ENCODE results near the gene IL20RA.
"Not testable (repeated sequence)": the region's sequence is repeated elsewhere in the genome, so short reads cannot be mapped to it uniquely, and the experiment has no call there.

The IL20RA gene, protein sequence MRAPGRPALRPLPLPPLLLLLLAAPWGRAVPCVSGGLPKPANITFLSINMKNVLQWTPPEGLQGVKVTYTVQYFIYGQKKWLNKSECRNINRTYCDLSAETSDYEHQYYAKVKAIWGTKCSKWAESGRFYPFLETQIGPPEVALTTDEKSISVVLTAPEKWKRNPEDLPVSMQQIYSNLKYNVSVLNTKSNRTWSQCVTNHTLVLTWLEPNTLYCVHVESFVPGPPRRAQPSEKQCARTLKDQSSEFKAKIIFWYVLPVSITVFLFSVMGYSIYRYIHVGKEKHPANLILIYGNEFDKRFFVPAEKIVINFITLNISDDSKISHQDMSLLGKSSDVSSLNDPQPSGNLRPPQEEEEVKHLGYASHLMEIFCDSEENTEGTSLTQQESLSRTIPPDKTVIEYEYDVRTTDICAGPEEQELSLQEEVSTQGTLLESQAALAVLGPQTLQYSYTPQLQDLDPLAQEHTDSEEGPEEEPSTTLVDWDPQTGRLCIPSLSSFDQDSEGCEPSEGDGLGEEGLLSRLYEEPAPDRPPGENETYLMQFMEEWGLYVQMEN

GRCh38 chr6:137044366-137045221 is at the start of gene IL20RA:
Gene IL20RA, minus strand, starts transcription at chr6:137044965. Its CDS starts 237 bp downstream, at chr6:137044728.
- no peak for TF ChIP-seq ZNF274 (IDR thresholded peaks at IDR 0.05; ENCODE audit: low read depth, low read length)
- peak within 1 kb of the TSS; percentile 75 for H3K4me3 ChIP-seq (ENCODE audit: low read length)

DNA sequence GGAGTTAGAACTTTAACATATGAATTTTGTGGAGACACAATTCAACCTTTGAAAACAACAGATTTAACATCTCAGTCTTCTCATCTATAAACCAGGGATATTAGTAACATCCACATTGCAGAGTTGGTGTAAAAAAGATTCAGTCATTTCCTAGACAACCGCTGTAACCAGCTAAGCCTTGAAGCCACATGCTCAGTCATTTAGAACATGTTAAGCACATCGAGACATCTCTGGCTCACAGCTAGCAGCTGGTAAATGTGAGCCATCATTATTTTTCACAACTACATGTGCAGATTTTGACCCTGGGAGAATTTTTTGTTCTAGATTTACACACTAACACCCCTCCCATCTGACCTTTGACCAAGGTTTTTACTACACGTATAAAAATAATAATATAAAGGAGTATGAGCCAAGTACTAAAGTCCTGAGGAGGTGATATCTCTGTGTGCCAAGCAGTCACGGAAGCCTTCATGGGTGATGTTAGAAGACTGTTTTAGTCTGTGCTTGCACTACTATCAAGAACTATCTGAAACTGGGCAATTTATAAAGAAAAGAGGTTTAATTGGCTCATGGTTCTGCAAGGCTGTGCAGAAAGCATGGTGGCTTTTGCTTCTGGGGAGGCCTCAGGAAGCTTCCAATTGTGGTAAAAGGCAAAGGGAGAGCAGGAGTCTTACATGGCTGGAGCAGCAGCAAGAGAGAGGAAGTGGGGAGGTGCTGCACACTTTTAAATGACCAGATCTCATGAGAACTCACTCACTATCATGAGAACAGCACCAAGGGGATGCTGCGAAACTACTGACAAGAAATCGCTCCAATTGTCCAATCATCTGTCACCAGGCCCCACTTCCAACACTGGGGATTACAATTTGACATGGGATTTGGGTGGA is 48.7 kb upstream of the IL20RA start:
- TF ChIP-seq ZNF274 (IDR thresholded peaks at IDR 0.05; ENCODE audit: low read depth, low read length): no peak
- H3K4me3 ChIP-seq (ENCODE audit: low read length): no peak overlapping the region

GRCh38 chr6:137092018-137092417 is 47.3 kb upstream of the IL20RA start:
- TF ChIP-seq ZNF274 (IDR thresholded peaks at IDR 0.05; ENCODE audit: low read depth, low read length): no peak
- no peak overlapping the region for H3K4me3 ChIP-seq (ENCODE audit: low read length)

DNA sequence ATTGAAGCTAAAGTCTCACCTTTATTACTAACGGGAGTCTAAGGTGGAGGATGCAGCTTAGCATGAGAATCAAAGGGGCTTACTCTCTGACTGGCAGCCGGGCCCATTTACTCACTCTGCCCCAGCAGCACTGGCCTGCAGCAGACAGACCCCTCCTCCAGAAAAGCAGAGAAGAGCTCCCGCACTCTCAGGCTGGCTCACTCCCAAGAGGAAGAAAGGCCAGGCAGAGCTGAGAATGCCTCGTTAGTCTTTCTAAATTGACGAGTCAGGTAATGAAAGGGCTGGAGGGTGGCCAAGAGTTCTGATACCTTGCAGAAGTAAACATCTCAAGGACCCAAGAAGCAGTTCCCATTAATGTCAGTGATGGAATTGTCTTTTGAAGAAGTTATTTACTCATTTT is 44.5 kb upstream of the IL20RA start:
- H3K4me3 ChIP-seq (ENCODE audit: low read length): no peak overlapping the region
- no peak for TF ChIP-seq ZNF274 (IDR thresholded peaks at IDR 0.05; ENCODE audit: low read depth, low read length)

DNA sequence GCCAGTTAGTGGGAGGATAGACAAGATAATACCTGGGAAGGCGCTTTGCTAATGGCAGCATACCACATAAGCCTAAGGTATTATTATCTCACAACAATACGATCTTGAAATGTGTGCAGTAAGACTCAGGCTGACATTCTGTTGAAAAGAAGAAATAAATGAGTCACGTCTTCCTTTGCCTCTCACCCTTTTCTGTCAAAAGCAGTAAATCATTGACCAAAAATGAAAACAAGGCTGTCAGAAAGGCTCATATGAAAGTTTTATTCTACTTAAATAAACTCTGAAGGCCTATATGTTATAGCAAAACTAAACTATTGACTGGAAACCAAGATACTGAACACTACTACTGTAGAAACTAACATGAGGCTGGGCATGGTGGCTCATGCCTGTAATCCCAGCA is 43.1 kb upstream of the IL20RA start:
- no peak overlapping the region for H3K4me3 ChIP-seq (ENCODE audit: low read length)
- no peak for TF ChIP-seq ZNF274 (IDR thresholded peaks at IDR 0.05; ENCODE audit: low read depth, low read length)

DNA sequence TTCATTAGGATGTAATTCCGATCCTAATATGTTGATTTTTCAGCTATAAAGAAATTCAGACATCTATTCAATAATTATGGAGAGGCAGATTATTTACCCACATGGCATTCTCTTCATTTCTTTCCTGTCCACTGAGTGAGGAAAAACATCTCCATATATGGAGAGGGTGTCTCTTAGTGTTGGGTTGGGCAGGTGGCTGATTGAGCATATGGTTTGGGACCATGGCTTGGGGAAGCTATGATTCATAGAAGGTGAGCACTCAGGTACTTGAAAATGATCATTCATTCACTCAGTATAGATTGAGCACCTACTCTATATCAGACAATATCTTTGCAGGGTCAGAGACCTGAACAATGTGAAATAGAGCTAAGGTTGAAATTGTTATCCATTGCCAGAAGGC is 41.3 kb upstream of the IL20RA start:
- H3K4me3 ChIP-seq (ENCODE audit: low read length): no peak overlapping the region
- TF ChIP-seq ZNF274 (IDR thresholded peaks at IDR 0.05; ENCODE audit: low read depth, low read length): no peak

- no peak for TF ChIP-seq ZNF274 (IDR thresholded peaks at IDR 0.05; ENCODE audit: low read depth, low read length)
- no peak overlapping the region for H3K4me3 ChIP-seq (ENCODE audit: low read length)
Measured at GRCh38 chr6:137084865-137085617, 40.3 kb upstream of the IL20RA start.

DNA sequence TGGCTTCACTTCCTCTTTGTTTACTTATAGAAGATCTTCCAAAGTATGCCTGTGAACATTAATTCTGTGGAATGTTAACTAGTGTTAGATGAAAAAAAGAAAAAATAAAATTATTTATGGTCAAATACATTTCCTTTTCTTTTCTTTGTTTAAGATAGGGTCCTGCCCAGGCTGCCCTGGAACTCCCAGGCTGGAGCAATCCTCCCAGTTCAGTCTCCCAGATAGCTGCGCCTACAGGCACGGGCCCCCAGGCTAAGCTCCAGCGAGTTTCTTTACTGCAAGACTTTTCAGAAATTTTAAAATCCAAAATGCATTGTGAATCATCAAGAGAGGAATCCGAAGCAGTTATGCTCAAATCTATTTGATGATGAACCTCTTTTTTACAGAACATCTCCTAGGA is 39.3 kb upstream of the IL20RA start:
- TF ChIP-seq ZNF274 (IDR thresholded peaks at IDR 0.05; ENCODE audit: low read depth, low read length): no peak
- H3K4me3 ChIP-seq (ENCODE audit: low read length): no peak overlapping the region

DNA sequence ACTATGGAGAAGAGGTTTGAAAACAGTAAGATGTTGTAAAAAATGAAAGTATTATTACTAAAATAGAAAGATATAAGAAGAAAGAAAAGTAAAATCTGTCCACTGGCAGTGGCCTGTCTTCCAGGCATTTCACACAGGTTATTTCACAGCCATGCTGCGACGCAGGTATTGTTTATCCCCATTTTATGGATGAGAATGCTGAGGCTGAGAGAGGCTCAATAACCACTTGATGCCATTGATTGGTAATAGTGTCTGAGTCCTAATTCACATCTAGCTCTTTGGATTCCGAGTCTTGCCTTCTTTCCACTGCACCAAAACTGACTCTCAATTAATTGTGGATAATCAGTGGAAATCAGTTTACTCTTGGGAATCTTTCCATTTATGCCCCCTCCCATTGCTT is 37.2 kb upstream of the IL20RA start:
- H3K4me3 ChIP-seq (ENCODE audit: low read length): no peak overlapping the region
- TF ChIP-seq ZNF274 (IDR thresholded peaks at IDR 0.05; ENCODE audit: low read depth, low read length): no peak

DNA sequence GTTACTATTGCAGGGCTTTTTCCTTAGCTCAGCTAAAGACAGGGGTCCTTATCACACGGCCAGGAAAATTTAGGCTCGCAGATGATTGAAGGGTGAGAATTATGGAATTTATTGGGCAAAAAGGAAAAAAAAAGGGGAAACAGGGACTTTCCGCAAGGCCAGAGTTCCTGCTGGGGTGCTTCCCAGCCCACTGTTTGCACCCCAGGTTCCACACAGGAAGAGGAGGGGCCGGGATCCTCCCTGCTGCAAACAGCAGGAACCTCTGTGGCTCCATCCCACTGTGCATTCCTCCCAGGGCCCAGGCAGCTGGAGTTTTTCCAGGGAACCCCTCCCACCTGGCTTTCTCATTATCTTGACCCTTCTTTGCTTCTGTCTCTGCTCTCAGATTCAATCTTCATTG is 35.9 kb upstream of the IL20RA start:
- no peak overlapping the region for H3K4me3 ChIP-seq (ENCODE audit: low read length)
- TF ChIP-seq ZNF274 (IDR thresholded peaks at IDR 0.05; ENCODE audit: low read depth, low read length): no peak

DNA sequence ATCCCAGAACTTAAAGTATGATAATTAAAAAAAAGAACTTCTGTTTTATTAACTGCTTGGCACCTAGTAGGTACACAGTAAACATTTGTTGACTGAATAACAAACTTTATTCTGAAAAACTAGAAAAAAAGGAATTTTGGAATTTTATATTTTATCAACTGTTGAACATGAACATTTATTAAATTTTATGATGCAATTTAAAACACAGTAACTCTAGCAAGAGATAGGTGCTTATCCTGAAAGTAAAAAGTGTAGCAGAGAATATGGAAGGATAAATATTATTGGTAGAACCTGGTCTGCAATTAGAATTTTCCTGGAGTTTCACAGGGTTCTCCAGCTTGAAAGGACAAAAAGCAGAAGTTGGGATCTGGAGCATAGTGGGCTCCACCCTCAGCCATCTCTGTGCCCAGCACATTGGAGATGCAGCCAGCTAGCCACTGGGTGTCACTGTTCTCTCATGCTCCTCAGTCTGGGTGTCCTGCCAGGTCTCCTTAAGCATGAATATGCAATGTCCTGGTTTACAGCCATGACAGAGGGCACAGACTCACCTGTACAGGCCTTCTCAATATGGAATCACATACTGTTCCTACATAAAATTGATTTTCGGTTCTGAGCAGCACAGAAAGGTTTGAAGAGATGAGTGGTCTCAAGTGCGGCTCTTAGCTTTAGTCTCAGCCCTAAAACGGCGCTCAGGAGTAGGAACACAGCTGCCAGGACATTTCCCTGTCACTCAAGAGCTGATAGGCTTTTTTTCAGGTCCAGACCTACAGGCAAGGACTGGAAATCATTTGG is 31.7 kb upstream of the IL20RA start:
- no peak overlapping the region for H3K4me3 ChIP-seq (ENCODE audit: low read length)

DNA sequence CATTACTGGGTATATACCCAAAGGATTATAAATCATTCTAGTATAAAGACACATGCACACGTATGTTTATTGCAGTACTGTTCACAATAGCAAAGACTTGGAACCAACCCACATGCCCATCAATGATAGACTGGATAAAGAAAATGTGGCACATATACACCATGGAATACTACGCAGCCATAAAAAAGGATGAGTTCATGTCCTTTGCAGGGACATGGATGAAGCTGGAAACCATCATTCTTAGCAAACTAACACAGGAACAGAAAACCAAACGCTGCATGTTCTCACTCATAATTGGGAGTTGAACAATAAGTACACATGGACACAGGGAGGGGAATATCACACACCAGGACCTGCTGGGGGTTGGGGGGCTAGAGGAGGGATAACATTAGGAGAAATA is 31.0 kb upstream of the IL20RA start:
- H3K4me3 ChIP-seq (ENCODE audit: low read length): not testable (repeated sequence)

More for the DNA sequence above, 31.7 kb upstream of the IL20RA start:
- TF ChIP-seq ZNF274 (IDR thresholded peaks at IDR 0.05; ENCODE audit: low read depth, low read length): no peak
